Raji (cell line): ENCODE data around the gene ZNF75A.
A peak's percentile ranks its signal among the peaks of the same experiment; 100 is the strongest.

Source experiments
- POLR2A ChIP-seq: IDR thresholded peaks from 2 replicates; pipeline ENCODE4 v1.6.1; 2011; ENCODE audit warnings: low read depth, low read length, control low read depth; ENCODE audit not compliant: insufficient read depth

ZNF75A gene

DNA sequence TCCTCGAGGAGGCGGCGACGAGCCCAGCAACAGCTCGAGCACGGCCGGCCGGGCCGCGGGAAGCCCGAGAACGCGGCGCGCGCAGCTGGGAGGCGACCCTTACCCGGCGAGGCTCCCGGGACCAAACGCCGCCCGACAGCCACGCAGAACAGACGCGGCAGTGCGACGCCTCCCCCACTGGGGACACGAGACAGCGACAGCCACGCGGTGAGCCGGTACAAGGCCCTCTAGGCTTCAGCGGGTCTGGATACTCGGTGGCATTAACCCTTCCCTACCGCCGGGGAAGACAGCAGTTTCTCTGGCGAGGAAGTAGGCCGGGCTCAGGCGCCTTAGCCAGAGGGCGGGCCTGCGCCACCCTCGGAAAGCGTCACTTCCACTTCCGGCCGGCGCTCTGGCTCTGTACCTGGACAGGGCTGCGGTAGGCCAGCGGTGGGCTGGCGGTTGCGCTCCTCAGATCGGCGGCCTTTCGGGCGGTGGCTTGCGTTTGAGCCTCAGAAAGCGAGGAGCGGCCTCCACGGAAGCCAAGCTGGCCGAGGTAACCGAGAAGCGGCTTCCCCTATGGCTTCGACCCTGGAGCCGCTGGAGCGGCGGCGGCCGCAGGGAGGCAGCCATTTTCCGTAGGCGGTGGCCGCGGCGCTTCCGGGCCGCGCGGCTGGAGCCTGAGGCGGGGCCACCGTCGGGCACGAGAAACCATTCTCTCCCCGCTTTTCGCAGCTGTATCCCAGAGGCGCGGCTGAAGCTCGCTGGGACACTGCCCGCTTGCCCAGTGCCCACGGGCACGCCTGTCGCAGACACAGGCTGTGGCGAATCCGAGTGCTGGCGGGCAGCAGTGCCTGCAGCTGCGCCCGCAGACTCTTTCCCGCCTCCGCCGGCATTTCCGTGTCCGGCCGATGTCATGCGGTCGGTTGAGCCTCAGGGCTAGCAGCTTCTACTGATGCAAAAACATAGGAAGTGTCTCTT lies at the start of gene ZNF75A, which contains the start of gene TIGD7:
Gene ZNF75A, plus strand, starts transcription at position 389 of the 960 bp plus-strand sequence. CDS start 2,932 bp downstream, outside the sequence.
Gene TIGD7, minus strand, starts transcription at position 322 of the 960 bp plus-strand sequence. CDS start 4,816 bp downstream, outside the sequence.
- TF ChIP-seq POLR2A = no peak

DNA sequence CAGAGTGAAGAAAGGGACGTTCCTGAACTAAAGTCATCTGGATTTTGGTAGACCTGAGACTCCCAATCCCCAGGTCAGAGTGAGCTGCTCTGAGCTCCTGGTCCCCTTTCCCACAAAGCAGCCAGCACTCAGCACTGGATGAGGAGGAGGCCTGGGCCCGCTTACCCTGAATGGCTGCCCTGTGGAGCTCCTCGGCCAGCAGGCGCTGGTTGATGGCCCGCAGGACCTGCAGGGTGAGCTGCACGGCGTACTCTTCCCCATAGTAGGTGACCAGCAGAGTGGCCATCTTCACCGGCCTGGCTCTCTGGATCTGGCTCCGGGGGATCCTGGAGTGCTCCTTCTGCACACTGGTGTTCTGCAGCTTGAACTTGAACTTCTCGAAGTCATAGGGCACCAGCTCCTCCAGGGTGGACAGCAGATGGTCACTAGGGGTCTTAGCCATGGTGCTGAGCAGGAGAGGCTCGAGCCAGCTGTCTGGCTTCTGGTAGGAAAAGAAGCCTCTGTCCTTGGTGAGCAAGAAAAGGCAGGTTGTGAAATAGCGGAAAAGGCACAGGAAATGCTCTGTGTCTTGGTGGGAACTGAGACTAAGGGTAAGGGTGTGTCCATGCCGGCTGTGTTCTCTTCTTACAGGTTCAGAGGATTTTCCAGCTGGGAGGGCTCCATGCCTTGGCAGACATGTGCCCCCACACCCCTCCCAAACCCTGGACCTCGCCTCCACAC lies 49.0 kb upstream of the ZNF75A start, which contains the start of gene MEFV:
Gene MEFV, minus strand, starts transcription at position 488 of the 720 bp plus-strand sequence. Its CDS starts 46 bp downstream, at position 442.
- no peak for TF ChIP-seq POLR2A

DNA sequence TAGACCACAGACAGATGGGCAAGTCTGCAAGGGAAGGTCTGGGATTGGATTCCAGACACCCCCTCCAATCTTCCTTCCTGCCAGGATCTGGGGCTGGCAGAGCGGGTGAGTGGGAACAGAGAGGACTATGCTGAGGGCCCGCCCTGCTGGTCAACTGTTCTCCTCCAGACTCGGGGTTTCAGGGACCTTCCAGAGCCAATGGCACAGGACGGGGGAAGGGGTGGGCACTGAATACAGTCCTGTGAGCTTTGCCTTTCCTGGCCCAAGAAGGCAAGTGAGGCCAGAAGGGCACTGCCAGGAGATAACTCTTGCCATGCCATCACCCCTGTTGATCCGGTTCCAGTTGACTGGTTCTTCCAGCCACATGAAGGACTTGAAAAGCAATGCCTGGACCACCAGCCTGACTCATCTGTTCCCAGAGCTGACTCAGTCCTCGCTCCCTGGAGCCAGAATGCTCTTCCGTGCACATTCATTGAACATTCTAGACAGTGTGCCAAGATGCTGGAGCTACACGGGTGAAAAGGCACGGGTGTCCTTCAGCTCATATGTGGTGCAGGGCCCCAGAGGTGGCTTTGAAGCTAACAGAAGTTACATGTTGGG lies 48.3 kb upstream of the ZNF75A start:
- no peak for TF ChIP-seq POLR2A

DNA sequence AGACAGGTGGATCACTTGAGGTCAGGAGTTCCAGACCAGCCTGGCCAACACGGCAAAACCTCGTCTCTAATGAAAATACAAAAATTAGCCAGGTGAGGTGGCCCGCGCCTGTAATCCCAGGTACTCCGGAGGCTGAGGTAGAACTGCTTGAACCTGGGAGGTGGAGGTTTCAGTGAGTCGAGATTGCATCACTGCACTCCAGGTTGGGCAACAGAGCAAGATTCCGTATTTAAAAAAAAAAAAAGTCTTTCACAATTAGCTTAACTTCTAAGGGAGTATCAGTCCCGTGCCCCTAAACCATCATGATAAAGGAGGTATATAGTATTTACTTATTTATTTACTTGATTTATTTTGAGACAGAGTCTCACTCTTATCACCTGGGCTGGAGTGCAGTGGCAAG lies 45.5 kb upstream of the ZNF75A start:
- no peak for TF ChIP-seq POLR2A

DNA sequence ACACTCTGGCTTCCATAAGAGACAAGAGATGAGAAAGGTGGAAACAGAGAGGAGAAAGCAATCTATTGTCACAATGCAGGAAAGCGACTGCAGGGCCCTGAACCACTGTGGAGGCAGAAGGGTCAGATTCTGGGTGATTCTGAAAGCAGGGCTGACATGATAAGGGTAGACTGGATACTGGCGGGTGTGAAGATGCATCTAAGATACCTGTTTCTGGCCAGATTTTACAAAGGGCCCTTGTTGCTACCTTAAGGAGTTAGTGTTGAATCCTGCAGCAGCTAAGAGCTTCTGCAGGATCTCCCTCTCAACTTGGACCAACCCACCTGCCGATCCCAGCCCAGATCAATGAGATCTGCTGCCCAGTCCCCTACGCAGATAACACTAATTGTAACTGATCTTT lies 42.8 kb upstream of the ZNF75A start:
- no peak for TF ChIP-seq POLR2A

DNA sequence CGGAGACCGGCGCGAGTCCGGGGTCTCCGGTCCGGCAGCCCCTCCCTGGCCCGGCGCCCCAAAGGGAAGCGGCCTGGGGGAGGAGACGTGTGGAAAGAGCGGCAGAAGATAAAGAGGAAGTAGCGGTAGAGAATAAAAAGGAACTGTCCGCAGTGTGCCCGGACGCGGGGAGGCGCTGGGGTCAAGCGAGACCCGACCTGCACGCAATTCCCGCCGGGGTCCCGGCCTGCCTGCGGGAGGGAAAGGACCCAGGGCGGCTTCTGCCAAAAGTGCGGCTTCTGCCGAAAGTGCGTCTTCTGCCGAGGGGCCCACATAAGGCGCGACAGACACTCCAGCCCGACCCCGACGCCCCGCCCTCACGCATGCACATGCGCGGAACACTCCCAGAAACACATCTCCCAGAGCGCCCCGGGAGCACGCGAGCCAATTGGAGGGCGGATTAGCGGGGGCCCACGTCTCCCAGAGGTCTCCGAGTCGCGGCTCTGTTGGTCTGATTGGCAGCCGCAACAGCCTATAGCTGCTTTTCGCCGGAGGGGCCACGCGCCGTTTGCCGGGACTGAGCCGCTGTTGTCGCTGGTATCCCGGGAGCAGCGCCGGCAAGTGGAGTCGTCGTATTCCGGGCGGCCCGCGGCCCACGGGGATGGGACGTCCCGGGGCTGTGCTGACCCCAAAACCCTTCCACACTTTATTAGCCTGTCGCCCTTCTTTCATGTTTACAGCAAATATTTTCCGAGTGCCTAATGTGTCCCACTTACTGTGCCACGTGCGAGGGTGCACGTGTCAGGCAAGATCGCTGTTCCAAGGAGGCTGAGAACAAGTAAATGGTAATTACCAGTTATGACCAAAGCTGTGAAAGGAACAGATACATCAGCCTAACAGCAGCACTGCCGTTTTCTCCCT lies 40.9 kb upstream of the ZNF75A start:
- TF ChIP-seq POLR2A = peak; percentile 83

DNA sequence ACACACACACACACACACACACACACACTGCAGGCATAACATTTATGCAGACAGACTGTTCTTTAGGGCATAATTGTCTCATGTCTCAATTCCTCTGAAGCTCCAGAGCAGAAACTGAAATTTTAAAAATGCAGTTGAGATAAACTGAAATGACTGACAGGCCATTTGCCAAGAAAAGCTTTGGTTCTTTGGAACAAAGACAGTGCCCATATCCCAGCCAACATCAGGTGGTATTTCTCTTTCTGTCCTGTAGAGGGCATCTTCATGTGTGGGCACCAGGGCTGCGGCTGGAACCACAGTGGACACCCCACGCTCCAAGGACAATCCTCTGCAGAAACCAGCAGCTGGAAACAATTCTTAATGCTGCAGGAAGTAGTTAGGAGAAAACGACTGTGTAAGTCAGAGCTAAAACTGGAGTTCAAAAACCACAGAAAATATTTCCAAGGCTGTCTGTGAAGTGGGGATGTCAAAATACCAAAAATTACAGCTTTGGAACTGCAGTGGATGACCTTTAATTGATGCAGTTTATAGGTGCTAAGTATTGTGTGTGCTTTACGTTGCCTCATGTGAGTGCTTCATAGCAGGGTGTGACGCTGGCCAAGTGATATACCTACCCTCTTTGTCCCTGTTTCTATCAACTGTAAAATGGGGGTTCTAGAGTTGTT lies 38.3 kb upstream of the ZNF75A start:
- no peak for TF ChIP-seq POLR2A

DNA sequence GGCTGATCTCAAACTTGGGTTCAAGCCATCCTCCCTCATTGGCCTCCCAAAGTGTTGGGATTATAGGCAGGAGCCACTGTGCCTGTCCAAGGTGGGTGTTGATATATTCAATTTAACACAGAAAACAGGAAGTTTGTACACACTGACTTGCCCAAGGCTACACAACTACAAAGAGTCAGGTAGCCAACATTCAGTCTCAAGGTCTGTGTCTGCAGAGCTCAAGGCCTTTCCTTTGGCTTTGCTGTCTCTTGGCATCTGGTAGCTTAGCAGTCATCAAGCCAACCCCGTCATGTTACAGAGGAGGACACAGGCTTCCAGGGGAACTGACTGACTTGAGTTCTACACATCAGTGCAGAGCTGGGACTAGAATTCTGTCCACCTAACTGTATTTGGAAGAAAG lies 37.0 kb upstream of the ZNF75A start:
- no peak for TF ChIP-seq POLR2A

DNA sequence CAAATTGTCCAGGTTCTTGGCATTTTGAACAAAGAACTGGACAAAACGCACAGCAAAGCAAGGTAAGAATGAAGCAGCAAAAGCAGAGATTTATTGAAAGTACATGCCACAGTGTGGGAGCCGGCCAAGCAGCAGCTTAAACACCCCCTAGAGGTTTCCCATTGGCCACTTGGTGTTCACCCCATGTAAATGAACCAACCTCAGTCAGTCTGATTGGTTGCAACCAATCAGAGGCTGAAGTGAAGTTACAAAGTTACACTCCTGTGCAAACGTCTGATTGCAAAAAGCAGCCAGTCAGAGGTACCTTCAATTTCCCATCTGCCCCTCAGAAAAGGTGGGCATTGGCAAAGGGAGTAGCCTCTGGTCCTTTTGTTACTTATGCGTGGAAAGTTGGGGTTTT lies 30.8 kb upstream of the ZNF75A start:
- TF ChIP-seq POLR2A = peak; percentile 83

DNA sequence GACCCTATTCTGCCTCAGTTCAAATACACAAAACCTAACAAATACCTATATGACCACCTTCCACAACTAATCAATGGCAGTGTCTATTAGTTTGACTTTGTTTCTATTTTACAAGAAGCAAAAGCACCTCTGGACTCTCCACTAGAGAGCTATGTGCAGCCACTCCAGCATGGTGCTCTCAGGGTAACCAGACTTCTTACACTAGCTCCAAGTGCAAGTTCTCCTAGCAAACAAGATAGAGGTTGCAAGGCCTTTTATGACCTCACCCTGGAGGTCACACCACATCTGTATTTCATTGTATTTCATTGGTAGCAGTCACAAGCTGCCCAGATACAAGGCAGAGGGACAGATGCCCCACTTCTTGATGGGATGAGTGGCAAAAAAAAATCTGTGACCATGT lies 30.4 kb upstream of the ZNF75A start:
- no peak for TF ChIP-seq POLR2A

DNA sequence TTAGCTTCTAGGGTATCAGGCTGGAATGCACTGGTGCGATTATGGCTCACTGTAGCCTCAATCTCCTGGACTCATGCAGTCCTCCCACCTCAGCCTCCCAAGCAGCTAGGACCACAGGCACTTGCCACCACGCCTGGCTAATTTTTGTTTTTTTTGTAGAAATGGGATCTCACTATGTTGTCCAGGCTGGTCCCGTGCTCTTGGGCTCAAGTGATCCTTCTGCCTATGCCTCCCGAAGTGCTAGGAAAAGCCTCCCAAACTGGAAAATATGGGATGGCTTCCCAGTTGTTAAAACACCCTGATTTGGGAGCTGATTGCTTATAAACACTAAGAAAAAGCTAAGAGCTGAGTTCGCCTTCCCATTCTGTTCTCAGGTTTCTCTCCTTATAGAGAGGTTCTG lies 28.6 kb upstream of the ZNF75A start:
- TF ChIP-seq POLR2A = no peak

DNA sequence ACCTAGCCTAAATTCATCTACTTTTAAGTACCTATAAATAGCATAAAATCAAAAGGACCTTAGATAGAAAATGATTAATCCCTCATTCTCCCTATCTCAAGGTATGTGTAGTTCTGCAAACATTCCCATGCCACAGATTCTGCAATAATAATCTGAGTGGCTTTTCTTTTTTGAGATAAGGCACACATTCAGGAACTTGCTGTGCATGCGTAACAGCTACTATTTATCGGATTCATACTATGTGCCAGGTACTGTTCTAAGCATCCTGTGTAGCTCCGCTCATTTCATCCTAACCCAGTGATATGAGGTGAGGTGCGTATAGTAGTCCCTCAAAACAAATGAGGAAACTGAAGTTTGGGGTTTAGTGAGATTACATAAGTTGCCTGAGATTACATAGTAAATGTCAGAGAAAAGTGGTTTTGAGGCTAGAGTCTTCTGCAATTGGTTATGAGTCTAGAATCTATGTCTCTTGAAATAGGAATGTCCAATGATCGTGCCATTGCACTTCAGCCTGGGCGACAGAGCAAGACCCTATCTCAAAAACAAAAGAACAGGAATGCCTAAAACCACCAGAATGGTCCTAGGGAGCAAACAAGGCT lies 24.0 kb upstream of the ZNF75A start:
- no peak for TF ChIP-seq POLR2A

DNA sequence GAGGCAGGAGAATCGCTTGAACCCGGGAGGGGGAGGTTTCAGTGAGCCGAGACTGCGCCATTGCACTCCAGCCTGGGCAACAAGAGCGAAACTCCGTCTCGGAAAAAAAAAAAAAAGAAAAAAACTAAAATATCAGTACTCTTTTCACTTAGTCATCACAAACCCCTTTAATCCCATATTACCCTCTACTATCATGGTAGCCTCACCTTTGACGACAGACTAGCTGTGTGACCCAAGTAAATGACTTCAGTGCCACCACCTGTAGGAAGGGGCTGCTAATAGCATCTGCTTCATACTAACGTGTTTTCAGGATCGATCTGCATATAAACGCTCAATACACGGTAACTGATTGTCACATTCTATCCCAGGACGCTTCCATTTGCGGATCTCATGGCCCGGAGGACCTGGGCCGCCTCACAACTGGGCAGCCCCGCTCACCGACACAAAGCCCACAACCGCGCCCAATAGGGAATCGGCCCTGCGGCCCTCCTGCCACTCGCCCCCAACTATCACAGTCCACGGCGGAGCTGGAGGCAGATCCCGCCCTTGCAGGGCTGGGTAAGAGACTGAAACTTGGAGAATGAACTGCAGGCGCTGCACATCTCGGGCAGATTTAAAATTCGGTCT lies 23.1 kb upstream of the ZNF75A start:
- TF ChIP-seq POLR2A = no peak
